Small intestine (tissue), 7 donors: ENCODE data around the gene DGKH. TPM values are rescaled to one million over a fixed set of nuclear protein-coding genes. Genes with fewer than 3 reads are reported as not detected.

ENCODE experiments used
- DNase-seq, 2 donors: peaks; one replicate each; pipeline versions ENCODE4 v3.0.0 to v3.0.0-alpha.2; 2013
- FAIRE-seq: peaks from 2 replicates; lab custom pipeline; 2012; peaks lifted over from hg19 to GRCh38; lab: Jason Lieb, UNC
- H3K27ac ChIP-seq, 3 donors: one replicate each; pipeline ENCODE4 v1.5.1; 2013; ENCODE audit warnings: low read length in 2 of 3, mild to moderate bottlenecking in 2 of 3, control low read depth in 1 of 3, inconsistent platforms in 1 of 3, low read depth in 1 of 3, moderate library complexity in 1 of 3
- H3K27me3 ChIP-seq, 3 donors: one replicate each; pipeline ENCODE4 v1.6.1; 2013; ENCODE audit warnings: low read length in 3 of 3, inconsistent platforms in 1 of 3; ENCODE audit not compliant: control insufficient read depth in 3 of 3, insufficient read depth in 3 of 3
- H3K36me3 ChIP-seq, 3 donors: one replicate each; pipeline ENCODE4 v1.6.1; 2013; ENCODE audit warnings: low read length in 3 of 3, inconsistent platforms in 1 of 3, low read depth in 1 of 3, mild to moderate bottlenecking in 1 of 3, moderate library complexity in 1 of 3; ENCODE audit not compliant: control insufficient read depth in 3 of 3, insufficient read depth in 2 of 3
- H3K4me1 ChIP-seq, 3 donors: one replicate each; pipeline ENCODE4 v1.6.1; 2013; ENCODE audit warnings: low read length in 2 of 3, inconsistent platforms in 1 of 3, low read depth in 1 of 3, mild to moderate bottlenecking in 1 of 3, moderate library complexity in 1 of 3; ENCODE audit not compliant: control insufficient read depth in 3 of 3, insufficient read depth in 2 of 3
- H3K4me3 ChIP-seq, 3 donors: one replicate each; pipeline ENCODE4 v1.5.1; 2013; ENCODE audit warnings: low read length in 3 of 3, control low read depth in 1 of 3, inconsistent platforms in 1 of 3, low read depth in 1 of 3, mild to moderate bottlenecking in 1 of 3, moderate library complexity in 1 of 3
- H3K9me3 ChIP-seq, 2 donors: one replicate each; pipeline ENCODE4 v1.6.1; 2013; ENCODE audit warnings: low read depth in 1 of 2, low read length in 1 of 2; ENCODE audit not compliant: control insufficient read depth in 2 of 2, insufficient read depth in 1 of 2
- WGBS, 3 donors: extraction: QIAGEN DNeasy Blood & Tissue Kit; methylation state at CpG; one replicate each; pipeline ENCODE4 v1.1.7; 2013; 5-methylcytosine and 5-hydroxymethylcytosine counted together
- polyA plus RNA-seq, 4 donors: library from polyadenylated mRNA; stranded (reverse) in 3 of 4; unstranded in 1 of 4; fragments of 200-250 nt in 3 of 4; fragments of 120-200 nt in 1 of 4; gene quantifications; one replicate each; pipeline versions ENCODE4 v1.2.1 to v1.2.3, GENCODE V29; 2013
- donor health status: healthy with polysubstance abuse.
- donor health status: control.
- donor health status: control.
- donor health status: Bipolar disorder and iron deficiency.
- donor health status: healthy.

DGKH gene
- polyA plus RNA-seq, 4 donors, result 0.45 to 4.5 (median 2.0) TPM

GRCh38 chr13:42047561-42048341 is 697 bp upstream of the DGKH start:
- Histone ChIP-seq H3K9me3 (no peaks in the 10 kb centered on the region), H3K27me3 (no peaks in the 10 kb centered on the region), H3K36me3 (no peaks in the 10 kb centered on the region), H3K4me1 (peaks cover 0 to 3% (median 0%) of the 10 kb centered on the region in 3 donors), H3K27ac (peak overlapping the region; percentile 25 to 97 (median 87)), H3K4me3 (peak overlapping the region; percentile 79 to 99 (median 90))
- DNase-seq (peak; percentile 77 to 83), FAIRE-seq (no peak)
- 0 to 2% (median 1%) methylated on average over 50 of the region's 50 CpGs for WGBS, 3 donors

- FAIRE-seq, result no peak
- WGBS, 3 donors, result 0 to 1% (median 1%) methylated on average over 46 to 91 of the region's 91 CpGs
Observed at GRCh38 chr13:42048684-42049453, 421 bp downstream of the DGKH start.

GRCh38 chr13:42049454-42049813 is 986 bp downstream of the DGKH start:
- WGBS, 3 donors, result 1 to 6% (median 3%) methylated on average over 11 of the region's 11 CpGs
- FAIRE-seq, result no peak

More at GRCh38 chr13:42048684-42049453, 421 bp downstream of the DGKH start:
- Histone ChIP-seq H3K4me3 (peak overlapping the region; percentile 79 to 99 (median 90)), H3K27ac (peak overlapping the region; percentile 25 to 97 (median 87)), H3K27me3 (no peaks in the 10 kb centered on the region), H3K4me1 (peaks cover 0 to 3% (median 0%) of the 10 kb centered on the region in 3 donors), H3K9me3 (no peaks in the 10 kb centered on the region), H3K36me3 (no peaks in the 10 kb centered on the region)
- DNase-seq, result peak; percentile 74 to 91

GRCh38 chr13:42054798-42055499 is 6.5 kb downstream of the DGKH start:
- H3K27me3 ChIP-seq, result no peaks in the 10 kb centered on the region
- no peak for FAIRE-seq
- no peak overlapping the region for H3K27ac ChIP-seq
- no peaks in the 10 kb centered on the region for H3K4me1 ChIP-seq
- 86 to 94% (median 86%) methylated on average over 5 of the region's 5 CpGs for WGBS, 3 donors
- DNase-seq, result no peak
- peaks cover 0 to 4% of the 10 kb centered on the region in 2 donors for H3K9me3 ChIP-seq
- H3K36me3 ChIP-seq, result peaks cover 0 to 5% (median 0%) of the 10 kb centered on the region in 3 donors
- no peak overlapping the region for H3K4me3 ChIP-seq

More at GRCh38 chr13:42049454-42049813, 986 bp downstream of the DGKH start:
- Histone ChIP-seq H3K27me3 (no peaks in the 10 kb centered on the region), H3K36me3 (no peaks in the 10 kb centered on the region), H3K4me3 (peak overlapping the region; percentile 47 to 99 (median 54)), H3K4me1 (peaks cover 0 to 3% (median 0%) of the 10 kb centered on the region in 3 donors), H3K9me3 (no peaks in the 10 kb centered on the region), H3K27ac (peak overlapping the region in 2 of 3 donors; percentile 50 to 68)
- DNase-seq, result no peak

GRCh38 chr13:42055500-42056085 is 7.1 kb downstream of the DGKH start:
- H3K27ac ChIP-seq, result no peak overlapping the region
- 51 to 65% (median 59%) methylated on average over 6 of the region's 6 CpGs for WGBS, 3 donors
- H3K4me1 ChIP-seq, result no peaks in the 10 kb centered on the region
- FAIRE-seq (no peak), DNase-seq (no peak)
- H3K27me3 ChIP-seq, result no peaks in the 10 kb centered on the region
- no peak overlapping the region for H3K4me3 ChIP-seq
- peaks cover 0 to 5% (median 0%) of the 10 kb centered on the region in 3 donors for H3K36me3 ChIP-seq
- H3K9me3 ChIP-seq, result peaks cover 0 to 4% of the 10 kb centered on the region in 2 donors

GRCh38 chr13:42056146-42056545 is 7.7 kb downstream of the DGKH start:
- Histone ChIP-seq H3K9me3 (peaks cover 0 to 4% of the 10 kb centered on the region in 2 donors), H3K4me3 (no peak overlapping the region), H3K27ac (no peak overlapping the region), H3K27me3 (no peaks in the 10 kb centered on the region), H3K36me3 (peaks cover 0 to 5% (median 0%) of the 10 kb centered on the region in 3 donors), H3K4me1 (no peaks in the 10 kb centered on the region)
- no peak for DNase-seq
- no peak for FAIRE-seq
- WGBS, 3 donors, result 56 to 78% (median 77%) methylated on average over 1 of the region's 1 CpG

GRCh38 chr13:42056583-42056982 is 8.1 kb downstream of the DGKH start:
- H3K27me3 ChIP-seq, result no peaks in the 10 kb centered on the region
- no peaks in the 10 kb centered on the region for H3K4me1 ChIP-seq
- WGBS, 3 donors, result 85 to 88% (median 86%) methylated on average over 6 of the region's 6 CpGs
- peaks cover 0 to 4% of the 10 kb centered on the region in 2 donors for H3K9me3 ChIP-seq
- H3K36me3 ChIP-seq, result peaks cover 0 to 5% (median 0%) of the 10 kb centered on the region in 3 donors
- no peak overlapping the region for H3K27ac ChIP-seq
- DNase-seq (no peak), FAIRE-seq (no peak)
- no peak overlapping the region for H3K4me3 ChIP-seq
